Measurements from ENCODE around the gene IMMT. TPM values are rescaled to one million over a fixed set of nuclear protein-coding genes. Genes with fewer than 3 reads are reported as not detected.

Gene IMMT
- polyA plus RNA-seq, 1 donor from 2014 or later, result 45.9 TPM

DNA sequence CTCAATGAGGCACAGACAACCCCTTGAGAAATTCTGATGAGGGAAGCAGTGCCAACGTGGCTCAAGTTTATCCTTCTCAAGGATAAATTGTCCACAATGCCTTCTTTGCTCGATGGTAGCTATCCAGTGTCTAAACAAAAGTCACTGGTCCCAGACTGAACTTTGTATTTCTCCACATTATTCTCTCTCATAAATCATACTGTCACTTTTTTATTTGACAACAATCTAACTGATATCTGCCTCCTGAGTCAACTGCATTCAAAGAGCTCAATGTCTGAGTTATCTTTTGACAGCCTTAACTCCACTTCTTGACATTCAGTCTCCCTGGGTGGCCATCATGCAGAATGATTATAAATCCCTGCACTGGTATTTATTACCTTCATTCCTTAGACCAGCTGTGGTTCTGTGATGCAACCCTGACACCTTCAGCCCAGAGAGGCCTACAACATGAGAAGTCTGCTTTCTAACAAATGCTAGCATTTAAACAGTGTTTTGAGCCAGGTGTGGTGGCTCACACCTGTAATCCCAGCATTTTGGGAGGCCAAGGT is 38.2 kb downstream of the IMMT start (continued):
- TF ChIP-seq, protein P1, sequence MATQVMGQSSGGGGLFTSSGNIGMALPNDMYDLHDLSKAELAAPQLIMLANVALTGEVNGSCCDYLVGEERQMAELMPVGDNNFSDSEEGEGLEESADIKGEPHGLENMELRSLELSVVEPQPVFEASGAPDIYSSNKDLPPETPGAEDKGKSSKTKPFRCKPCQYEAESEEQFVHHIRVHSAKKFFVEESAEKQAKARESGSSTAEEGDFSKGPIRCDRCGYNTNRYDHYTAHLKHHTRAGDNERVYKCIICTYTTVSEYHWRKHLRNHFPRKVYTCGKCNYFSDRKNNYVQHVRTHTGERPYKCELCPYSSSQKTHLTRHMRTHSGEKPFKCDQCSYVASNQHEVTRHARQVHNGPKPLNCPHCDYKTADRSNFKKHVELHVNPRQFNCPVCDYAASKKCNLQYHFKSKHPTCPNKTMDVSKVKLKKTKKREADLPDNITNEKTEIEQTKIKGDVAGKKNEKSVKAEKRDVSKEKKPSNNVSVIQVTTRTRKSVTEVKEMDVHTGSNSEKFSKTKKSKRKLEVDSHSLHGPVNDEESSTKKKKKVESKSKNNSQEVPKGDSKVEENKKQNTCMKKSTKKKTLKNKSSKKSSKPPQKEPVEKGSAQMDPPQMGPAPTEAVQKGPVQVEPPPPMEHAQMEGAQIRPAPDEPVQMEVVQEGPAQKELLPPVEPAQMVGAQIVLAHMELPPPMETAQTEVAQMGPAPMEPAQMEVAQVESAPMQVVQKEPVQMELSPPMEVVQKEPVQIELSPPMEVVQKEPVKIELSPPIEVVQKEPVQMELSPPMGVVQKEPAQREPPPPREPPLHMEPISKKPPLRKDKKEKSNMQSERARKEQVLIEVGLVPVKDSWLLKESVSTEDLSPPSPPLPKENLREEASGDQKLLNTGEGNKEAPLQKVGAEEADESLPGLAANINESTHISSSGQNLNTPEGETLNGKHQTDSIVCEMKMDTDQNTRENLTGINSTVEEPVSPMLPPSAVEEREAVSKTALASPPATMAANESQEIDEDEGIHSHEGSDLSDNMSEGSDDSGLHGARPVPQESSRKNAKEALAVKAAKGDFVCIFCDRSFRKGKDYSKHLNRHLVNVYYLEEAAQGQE (IDR thresholded peaks at IDR 0.05; ENCODE audit: borderline replicate concordance), result no peak

DNA sequence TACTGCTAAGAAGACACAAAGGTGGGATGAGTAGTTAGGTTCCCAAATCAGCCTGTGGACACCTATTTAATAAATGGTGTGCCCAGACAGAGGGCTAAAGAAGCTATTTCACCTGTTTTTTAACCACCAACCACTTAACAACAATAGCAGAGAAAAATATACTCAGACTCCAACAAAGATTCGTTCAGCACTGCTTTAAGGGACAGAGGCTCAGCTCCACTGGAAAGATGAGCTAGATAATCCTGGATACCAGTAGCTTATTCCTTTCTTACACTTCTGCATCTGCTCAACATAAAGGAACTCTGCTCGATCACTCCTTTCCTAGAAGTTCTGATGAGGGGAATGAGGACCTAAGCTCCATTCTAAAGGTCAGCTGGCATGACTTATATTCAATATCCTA is 44.8 kb downstream of the IMMT start:
- H3K9me2 ChIP-seq (ENCODE audit: insufficient read depth, low read length), result no peaks in the 10 kb centered on the region
- H3F3A ChIP-seq (ENCODE audit: insufficient read depth, low read length, poor library complexity, severe bottlenecking), result no peaks in the 10 kb centered on the region
- H4K20me1 ChIP-seq (ENCODE audit: insufficient read depth), result no peaks in the 10 kb centered on the region
- H3K79me2 ChIP-seq (replicated peaks; ENCODE audit: insufficient read depth, low read length), result no peaks in the 10 kb centered on the region
- TF ChIP-seq, protein P2, sequence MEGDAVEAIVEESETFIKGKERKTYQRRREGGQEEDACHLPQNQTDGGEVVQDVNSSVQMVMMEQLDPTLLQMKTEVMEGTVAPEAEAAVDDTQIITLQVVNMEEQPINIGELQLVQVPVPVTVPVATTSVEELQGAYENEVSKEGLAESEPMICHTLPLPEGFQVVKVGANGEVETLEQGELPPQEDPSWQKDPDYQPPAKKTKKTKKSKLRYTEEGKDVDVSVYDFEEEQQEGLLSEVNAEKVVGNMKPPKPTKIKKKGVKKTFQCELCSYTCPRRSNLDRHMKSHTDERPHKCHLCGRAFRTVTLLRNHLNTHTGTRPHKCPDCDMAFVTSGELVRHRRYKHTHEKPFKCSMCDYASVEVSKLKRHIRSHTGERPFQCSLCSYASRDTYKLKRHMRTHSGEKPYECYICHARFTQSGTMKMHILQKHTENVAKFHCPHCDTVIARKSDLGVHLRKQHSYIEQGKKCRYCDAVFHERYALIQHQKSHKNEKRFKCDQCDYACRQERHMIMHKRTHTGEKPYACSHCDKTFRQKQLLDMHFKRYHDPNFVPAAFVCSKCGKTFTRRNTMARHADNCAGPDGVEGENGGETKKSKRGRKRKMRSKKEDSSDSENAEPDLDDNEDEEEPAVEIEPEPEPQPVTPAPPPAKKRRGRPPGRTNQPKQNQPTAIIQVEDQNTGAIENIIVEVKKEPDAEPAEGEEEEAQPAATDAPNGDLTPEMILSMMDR (IDR thresholded peaks at IDR 0.05; ENCODE audit: poor library complexity, severe bottlenecking), result no peak
- TF ChIP-seq TAF1 (IDR thresholded peaks at IDR 0.05; ENCODE audit: low read depth) (no peak), POLR2AphosphoS5 (IDR thresholded peaks at IDR 0.05) (no peak), RAD21 (conservative IDR thresholded peaks at IDR 0.05) (no peak), SMC3 (conservative IDR thresholded peaks at IDR 0.05; ENCODE audit: poor library complexity) (no peak), MXI1 (conservative IDR thresholded peaks at IDR 0.05; ENCODE audit: poor library complexity, severe bottlenecking) (no peak), EZH2 (IDR thresholded peaks at IDR 0.05; ENCODE audit: borderline replicate concordance, insufficient read depth, low read length, poor library complexity, severe bottlenecking) (no peak), EP300 (conservative IDR thresholded peaks at IDR 0.05; ENCODE audit: poor library complexity, severe bottlenecking) (no peak)
- TF ChIP-seq, protein P1 (IDR thresholded peaks at IDR 0.05; ENCODE audit: borderline replicate concordance), result no peak
- no peak overlapping the region for H3K4me2 ChIP-seq (ENCODE audit: low read length)
- no peak overlapping the region for H3K4me3 ChIP-seq (ENCODE audit: low read length)
- no peak overlapping the region for H3K27ac ChIP-seq (ENCODE audit: low read length)
- no peaks in the 10 kb centered on the region for H3K9me3 ChIP-seq (ENCODE audit: low read length)
- peaks cover 12% of the 10 kb centered on the region for H3K36me3 ChIP-seq (ENCODE audit: insufficient read depth, low read length)
- no peaks in the 10 kb centered on the region for H3K27me3 ChIP-seq (ENCODE audit: insufficient read depth, low read depth, low read length)
- H2AFZ ChIP-seq (ENCODE audit: low read depth, low read length), result no peak overlapping the region
- no peak overlapping the region for H3K9ac ChIP-seq (ENCODE audit: low read length)

Measured in neural cell (in vitro differentiated cells).